HepG2 (cell line): Measurements from ENCODE around the gene CISH. TPM values are rescaled to one million over a fixed set of nuclear protein-coding genes. Genes with fewer than 3 reads are reported as not detected.

ENCODE experiments used
- ARID2 ChIP-seq: sonication (generic); formaldehyde crosslinking; IDR thresholded peaks from 2 replicates; pipeline ENCODE4 v1.8.1; 2022; ENCODE audit warnings: mild to moderate bottlenecking, missing genetic modification reagents, borderline replicate concordance
- DNMT3B ChIP-seq: conservative IDR thresholded peaks from 2 replicates; pipeline ENCODE4 v1.6.1; 2016; ENCODE audit warnings: missing biosample characterization, control low read depth
- FOXO1 ChIP-seq: sonication (generic); formaldehyde crosslinking; IDR thresholded peaks from 2 replicates; pipeline ENCODE4 v1.4.0; 2020; ENCODE audit warnings: missing genetic modification reagents
- GATAD2A ChIP-seq: IDR thresholded peaks from 2 replicates; pipeline ENCODE4 v1.6.1; 2016
- HDAC2 ChIP-seq: sonication (generic); formaldehyde crosslinking; IDR thresholded peaks from 2 replicates; pipeline ENCODE4 v1.4.0; 2020; ENCODE audit warnings: missing genetic modification reagents
- ISX ChIP-seq: sonication (generic); formaldehyde crosslinking; conservative IDR thresholded peaks from 2 replicates; pipeline ENCODE4 v1.5.0; 2020; ENCODE audit warnings: missing genetic modification reagents
- KDM3A ChIP-seq: IDR thresholded peaks from 2 replicates; pipeline ENCODE4 v1.6.1; 2018; ENCODE audit warnings: low read depth, missing compliant biosample characterization
- MEIS1 ChIP-seq: sonication (generic); formaldehyde crosslinking; IDR thresholded peaks from 2 replicates; pipeline ENCODE4 v1.9.0; 2021; ENCODE audit warnings: mild to moderate bottlenecking, missing genetic modification reagents, moderate library complexity, borderline replicate concordance
- NR2F1 ChIP-seq, 2 experiments: fragments of 450-650 bp in 1 of 2; formaldehyde crosslinking in 1 of 2; IDR thresholded peaks; 2 replicates each; pipeline versions ENCODE4 v1.5.0 to v1.6.1; 2016 to 2020; ENCODE audit warnings: mild to moderate bottlenecking in 1 of 2, missing compliant biosample characterization in 1 of 2, missing genetic modification reagents in 1 of 2, moderate library complexity in 1 of 2
- ONECUT2 ChIP-seq: sonication (generic); formaldehyde crosslinking; IDR thresholded peaks from 2 replicates; pipeline ENCODE4 v1.4.0; 2020; ENCODE audit warnings: missing genetic modification reagents
- PPARG ChIP-seq: conservative IDR thresholded peaks from 2 replicates; pipeline ENCODE4 v1.6.1; 2016; ENCODE audit warnings: missing biosample characterization, missing genetic modification reagents
- SATB2 ChIP-seq: sonication (generic); formaldehyde crosslinking; IDR thresholded peaks from 2 replicates; pipeline ENCODE4 v1.5.0; 2020; ENCODE audit warnings: missing genetic modification reagents
- SP2 ChIP-seq: sonication (generic); formaldehyde crosslinking; IDR thresholded peaks from 2 replicates; pipeline ENCODE4 v1.5.1; 2020; ENCODE audit warnings: mild to moderate bottlenecking, missing genetic modification reagents
- TCF7L2 ChIP-seq: IDR thresholded peaks from 2 replicates; pipeline ENCODE4 v1.6.1; 2011; ENCODE audit warnings: mild to moderate bottlenecking, low read depth, low read length, moderate library complexity
- U2AF1 ChIP-seq: fragments of 200-400 bp; formaldehyde crosslinking; optimal IDR thresholded peaks from 2 replicates; pipeline ENCODE3; 2017; ENCODE audit warnings: mild to moderate bottlenecking, low read depth, low read length
- ZC3H13 ChIP-seq: sonication (generic); formaldehyde crosslinking; IDR thresholded peaks from 2 replicates; pipeline ENCODE4 v1.8.1; 2023; ENCODE audit warnings: mild to moderate bottlenecking, missing genetic modification reagents, moderate library complexity
- ZFP36 ChIP-seq: fragments of 150-350 bp; IDR thresholded peaks from 2 replicates; pipeline ENCODE4 v1.6.1; 2018; ENCODE audit warnings: borderline replicate concordance, low read length, low read depth; ENCODE audit not compliant: partially characterized antibody
- ZNF501 ChIP-seq: sonication (generic); formaldehyde crosslinking; IDR thresholded peaks from 2 replicates; pipeline ENCODE4 v1.5.1; 2020; ENCODE audit warnings: mild to moderate bottlenecking, moderate library complexity, missing genetic modification reagents
- ZNF562 ChIP-seq: sonication (generic); formaldehyde crosslinking; IDR thresholded peaks from 2 replicates; pipeline ENCODE4 v1.8.0; 2022; ENCODE audit warnings: missing genetic modification reagents, borderline replicate concordance
- ZNF615 ChIP-seq: sonication (generic); formaldehyde crosslinking; IDR thresholded peaks from 2 replicates; pipeline ENCODE4 v1.5.0; 2020; ENCODE audit warnings: mild to moderate bottlenecking, missing genetic modification reagents, borderline replicate concordance
- ZNF703 ChIP-seq: sonication (generic); formaldehyde crosslinking; IDR thresholded peaks from 2 replicates; pipeline ENCODE4 v1.5.1; 2020; ENCODE audit warnings: missing genetic modification reagents, mild to moderate bottlenecking, moderate library complexity, borderline replicate concordance
- ZNF883 ChIP-seq: sonication (generic); formaldehyde crosslinking; IDR thresholded peaks from 2 replicates; pipeline ENCODE4 v1.5.1; 2020; ENCODE audit warnings: mild to moderate bottlenecking, missing genetic modification reagents; ENCODE audit errors: not compliant biosample characterization
- ZSCAN31 ChIP-seq: sonication (generic); formaldehyde crosslinking; IDR thresholded peaks from 2 replicates; pipeline ENCODE4 v1.5.0; 2020; ENCODE audit warnings: low read depth, mild to moderate bottlenecking, missing genetic modification reagents
- polyA plus RNA-seq, 8 experiments: library from polyadenylated mRNA; depleted of rRNA in 3 of 8; stranded (reverse) in 7 of 8; unstranded in 1 of 8; fragments of >200 nt; fragmentation: Illumina TruSeq in 4 of 8; extraction: Trizol in 4 of 8; gene quantifications; 2 replicates each; pipeline versions ENCODE4 v1.2.1 to v1.2.3, GENCODE V29; 2011 to 2016; ENCODE audit warnings: low read depth in 4 of 8, missing spikeins in 1 of 8, mixed read lengths in 1 of 8; ENCODE audit not compliant: insufficient read depth in 1 of 8
- total RNA-seq, 5 experiments: library from RNA; depleted of rRNA; stranded (reverse); fragments of >200 nt; fragmentation: Illumina TruSeq; extraction: Trizol; gene quantifications; 2 replicates each; pipeline ENCODE4 v1.2.3, GENCODE V29; 2016; ENCODE audit warnings: low read depth in 1 of 5
- TF ChIP-seq, protein P1 (sequence below): sonication (generic); formaldehyde crosslinking; conservative IDR thresholded peaks from 2 replicates; pipeline ENCODE4 v1.4.0; 2020; ENCODE audit warnings: missing genetic modification reagents
- TF ChIP-seq, protein P2 (sequence below): sonication (generic); formaldehyde crosslinking; IDR thresholded peaks from 2 replicates; pipeline ENCODE4 v1.8.1; 2022; ENCODE audit warnings: low read depth, mild to moderate bottlenecking, missing genetic modification reagents

CISH gene
- total and polyA plus RNA-seq, 2 of the 13 experiments (the other 11 are each of a cell fraction or from before 2014, with no cell fraction given), result 0.91 to 1.5 TPM

DNA sequence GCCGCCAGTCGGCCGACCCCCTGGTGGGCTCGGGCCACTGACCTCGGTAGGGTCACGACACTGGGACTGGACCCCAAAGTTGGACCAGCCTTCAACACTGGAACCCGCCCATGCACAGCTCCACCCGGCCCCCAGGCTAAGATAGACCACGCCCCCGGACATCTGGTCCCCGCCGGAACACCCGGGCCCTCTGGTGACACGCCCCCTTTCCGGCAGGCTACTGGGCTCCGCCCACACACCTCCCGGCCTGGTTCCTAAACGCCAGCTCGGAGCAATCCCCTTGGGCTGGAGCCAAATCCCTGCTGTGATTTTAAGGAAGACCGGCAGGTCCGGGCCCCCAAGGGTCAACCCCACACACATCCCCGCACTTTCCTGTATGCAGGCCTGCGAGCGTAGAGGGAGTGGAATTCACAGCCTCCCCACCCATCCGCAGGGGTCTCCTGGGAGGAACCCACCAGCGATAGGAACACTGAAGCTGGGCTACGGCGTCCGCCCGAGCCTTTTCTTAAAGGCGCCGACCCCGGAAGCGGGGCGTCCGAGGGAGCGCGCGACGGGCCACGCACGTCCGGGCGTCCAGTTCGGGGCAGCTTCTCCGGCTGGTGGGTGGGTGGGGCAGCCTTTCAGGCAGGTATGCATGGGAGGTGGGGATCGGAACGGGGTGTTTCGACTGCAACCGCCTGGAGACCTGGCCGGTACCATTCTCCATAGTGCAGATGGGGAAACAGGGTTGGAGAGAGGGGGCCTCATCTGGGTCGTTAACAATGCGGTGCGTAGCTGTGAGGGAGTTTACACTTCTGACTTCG, 42.4 kb downstream of the CISH start, which contains the start of gene HEMK1 (continued):
- TF ChIP-seq ZFP36, result no peak
- 0 out of 2 replicates have a peak, but pooled peaks have one; percentile 17 for TF ChIP-seq PPARG (CRISPR knock-in tag)
- TF ChIP-seq ZNF501, result peak; percentile 92
- TF ChIP-seq ZNF703 (CRISPR knock-in tag), result peak; percentile 75; the same call in 1 of the 2 replicates
- no peak for TF ChIP-seq ZNF562 (CRISPR knock-in tag)
- TF ChIP-seq ISX (CRISPR knock-in tag), result no peak
- TF ChIP-seq, protein P1, sequence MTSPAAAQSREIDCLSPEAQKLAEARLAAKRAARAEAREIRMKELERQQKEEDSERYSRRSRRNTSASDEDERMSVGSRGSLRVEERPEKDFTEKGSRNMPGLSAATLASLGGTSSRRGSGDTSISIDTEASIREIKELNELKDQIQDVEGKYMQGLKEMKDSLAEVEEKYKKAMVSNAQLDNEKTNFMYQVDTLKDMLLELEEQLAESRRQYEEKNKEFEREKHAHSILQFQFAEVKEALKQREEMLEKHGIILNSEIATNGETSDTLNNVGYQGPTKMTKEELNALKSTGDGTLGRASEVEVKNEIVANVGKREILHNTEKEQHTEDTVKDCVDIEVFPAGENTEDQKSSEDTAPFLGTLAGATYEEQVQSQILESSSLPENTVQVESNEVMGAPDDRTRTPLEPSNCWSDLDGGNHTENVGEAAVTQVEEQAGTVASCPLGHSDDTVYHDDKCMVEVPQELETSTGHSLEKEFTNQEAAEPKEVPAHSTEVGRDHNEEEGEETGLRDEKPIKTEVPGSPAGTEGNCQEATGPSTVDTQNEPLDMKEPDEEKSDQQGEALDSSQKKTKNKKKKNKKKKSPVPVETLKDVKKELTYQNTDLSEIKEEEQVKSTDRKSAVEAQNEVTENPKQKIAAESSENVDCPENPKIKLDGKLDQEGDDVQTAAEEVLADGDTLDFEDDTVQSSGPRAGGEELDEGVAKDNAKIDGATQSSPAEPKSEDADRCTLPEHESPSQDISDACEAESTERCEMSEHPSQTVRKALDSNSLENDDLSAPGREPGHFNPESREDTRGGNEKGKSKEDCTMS (CRISPR knock-in tag), result no peak
- TF ChIP-seq, protein P2, sequence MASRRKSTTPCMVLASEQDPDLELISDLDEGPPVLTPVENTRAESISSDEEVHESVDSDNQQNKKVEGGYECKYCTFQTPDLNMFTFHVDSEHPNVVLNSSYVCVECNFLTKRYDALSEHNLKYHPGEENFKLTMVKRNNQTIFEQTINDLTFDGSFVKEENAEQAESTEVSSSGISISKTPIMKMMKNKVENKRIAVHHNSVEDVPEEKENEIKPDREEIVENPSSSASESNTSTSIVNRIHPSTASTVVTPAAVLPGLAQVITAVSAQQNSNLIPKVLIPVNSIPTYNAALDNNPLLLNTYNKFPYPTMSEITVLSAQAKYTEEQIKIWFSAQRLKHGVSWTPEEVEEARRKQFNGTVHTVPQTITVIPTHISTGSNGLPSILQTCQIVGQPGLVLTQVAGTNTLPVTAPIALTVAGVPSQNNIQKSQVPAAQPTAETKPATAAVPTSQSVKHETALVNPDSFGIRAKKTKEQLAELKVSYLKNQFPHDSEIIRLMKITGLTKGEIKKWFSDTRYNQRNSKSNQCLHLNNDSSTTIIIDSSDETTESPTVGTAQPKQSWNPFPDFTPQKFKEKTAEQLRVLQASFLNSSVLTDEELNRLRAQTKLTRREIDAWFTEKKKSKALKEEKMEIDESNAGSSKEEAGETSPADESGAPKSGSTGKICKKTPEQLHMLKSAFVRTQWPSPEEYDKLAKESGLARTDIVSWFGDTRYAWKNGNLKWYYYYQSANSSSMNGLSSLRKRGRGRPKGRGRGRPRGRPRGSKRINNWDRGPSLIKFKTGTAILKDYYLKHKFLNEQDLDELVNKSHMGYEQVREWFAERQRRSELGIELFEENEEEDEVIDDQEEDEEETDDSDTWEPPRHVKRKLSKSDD, result 0 out of 2 replicates have a peak, but pooled peaks have one; percentile 33
- TF ChIP-seq TCF7L2, result no peak
- TF ChIP-seq ZNF615 (CRISPR knock-in tag), result peak; percentile 61; the same call in 1 of the 2 replicates
- TF ChIP-seq MEIS1 (CRISPR knock-in tag), result peak; percentile 76; the same call in 1 of the 2 replicates
- no peak for TF ChIP-seq ONECUT2 (CRISPR knock-in tag)
- TF ChIP-seq DNMT3B (CRISPR knock-in tag), result no peak
- peak; percentile 23 for TF ChIP-seq U2AF1
- no peak for TF ChIP-seq SATB2
- TF ChIP-seq NR2F1 (CRISPR knock-in tag; IDR thresholded peaks at IDR 0.05), result no peak
- no peak for TF ChIP-seq ARID2 (CRISPR knock-in tag)
- TF ChIP-seq ZSCAN31, result no peak
- peak; percentile 85 for TF ChIP-seq KDM3A (CRISPR knock-in tag)
- TF ChIP-seq FOXO1, result no peak
- no peak for TF ChIP-seq ZC3H13 (CRISPR knock-in tag)
- peak; percentile 81 for TF ChIP-seq GATAD2A (CRISPR knock-in tag)
- peak; percentile 52 for TF ChIP-seq HDAC2 (CRISPR knock-in tag)
- peak; percentile 73 for TF ChIP-seq SP2
- no peak for TF ChIP-seq ZNF883 (CRISPR knock-in tag)
